GM04504 (cell line): ENCODE data around the gene FAM168A.
"Not testable (repeated sequence)": the region's sequence is repeated elsewhere in the genome, so short reads cannot be mapped to it uniquely, and the experiment has no call there.

ENCODE experiments used
- DNase-seq: peaks from one replicate; pipeline ENCODE4 v3.0.0-alpha.2; 2012; ENCODE audit warnings: low read depth

The FAM168A gene

GRCh38 chr11:73467505-73467904 is 130.4 kb downstream of the FAM168A start:
- no peak for DNase-seq

DNA sequence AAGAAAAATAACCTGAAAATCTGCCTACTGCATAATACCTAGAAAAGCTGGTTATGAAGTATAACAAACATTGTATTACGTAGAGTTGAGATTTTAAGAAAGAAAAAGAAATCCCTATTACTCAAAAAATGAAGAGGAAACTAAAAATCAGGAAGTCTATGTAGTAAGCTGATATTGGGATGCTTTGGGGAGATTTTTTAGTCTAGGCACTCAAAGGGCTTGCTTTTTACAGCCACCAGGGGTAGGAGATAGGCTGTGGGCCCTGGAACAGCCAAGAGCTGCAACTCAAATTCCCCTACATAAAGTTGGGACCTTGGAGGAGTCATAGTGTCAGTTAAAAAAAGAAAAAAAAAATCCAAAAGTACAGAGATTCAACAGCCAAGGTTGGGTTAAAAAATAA is 131.3 kb downstream of the FAM168A start:
- DNase-seq: no peak

DNA sequence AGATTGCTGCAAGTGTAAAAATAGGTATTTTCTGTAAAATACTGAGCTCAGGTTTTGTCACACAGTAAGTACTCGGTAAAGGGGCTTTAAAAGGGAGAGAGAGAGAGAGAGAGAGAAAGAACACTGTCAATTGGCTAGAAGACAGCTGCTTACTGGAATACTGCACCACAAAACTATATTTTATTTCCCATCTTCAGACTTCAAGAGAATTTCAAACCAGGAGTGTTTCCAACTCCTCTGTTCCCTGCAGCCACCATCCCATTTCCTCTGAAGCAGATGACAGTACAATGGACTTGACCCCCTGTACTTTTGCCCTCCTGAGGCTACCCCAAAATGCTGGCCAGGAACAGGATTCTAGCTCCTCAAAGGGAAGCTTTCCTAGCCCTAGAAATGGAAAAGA is 132.0 kb downstream of the FAM168A start:
- no peak for DNase-seq

GRCh38 chr11:73465023-73465675 is 132.8 kb downstream of the FAM168A start:
- no peak for DNase-seq

- no peak for DNase-seq
These were observed 133.6 kb downstream of the FAM168A start for GRCh38 chr11:73464347-73464746.

GRCh38 chr11:73463359-73463758 is 134.6 kb downstream of the FAM168A start:
- DNase-seq: no peak

DNA sequence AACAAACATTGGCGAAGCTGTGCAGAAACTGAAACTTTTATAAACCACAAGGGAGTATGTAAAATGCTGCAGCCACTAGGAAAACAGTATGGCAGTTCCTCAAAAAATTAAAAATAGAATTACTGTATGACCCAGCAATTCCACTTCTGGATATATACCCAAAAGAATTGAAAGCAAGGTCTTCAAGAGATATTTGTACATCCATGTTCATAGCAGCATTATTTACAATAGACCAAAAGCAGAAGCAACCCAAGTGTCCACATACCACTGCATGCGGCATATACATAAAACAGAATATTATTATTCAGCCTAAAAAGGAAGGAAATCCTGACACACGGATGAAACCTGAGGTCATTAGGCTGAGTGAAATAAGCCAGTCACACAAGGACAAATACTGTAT is 135.9 kb downstream of the FAM168A start:
- DNase-seq: no peak

DNA sequence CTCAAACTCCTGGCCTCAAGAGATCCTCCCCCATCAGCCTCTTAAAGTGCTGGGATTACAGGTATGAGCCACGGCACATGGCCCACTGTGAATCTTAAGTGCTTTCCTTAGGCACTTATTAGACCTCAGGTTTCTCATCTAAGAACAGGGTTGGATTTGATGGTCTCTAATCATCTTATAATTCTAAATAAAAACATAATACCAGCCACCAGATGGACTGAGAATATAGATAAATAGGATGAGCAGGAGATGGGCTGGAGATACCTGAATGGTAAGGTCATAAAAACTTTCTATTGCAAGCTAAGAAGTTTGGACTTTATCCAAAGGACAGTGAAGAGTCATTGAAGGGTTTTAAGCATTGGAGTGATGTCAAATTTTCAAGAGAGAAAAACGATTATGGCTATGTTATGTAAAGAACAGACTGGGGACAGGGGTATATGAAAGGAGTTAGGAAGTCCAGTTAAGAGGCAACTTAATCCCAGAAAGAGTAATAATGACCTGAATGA is 136.5 kb downstream of the FAM168A start:
- no peak for DNase-seq

DNA sequence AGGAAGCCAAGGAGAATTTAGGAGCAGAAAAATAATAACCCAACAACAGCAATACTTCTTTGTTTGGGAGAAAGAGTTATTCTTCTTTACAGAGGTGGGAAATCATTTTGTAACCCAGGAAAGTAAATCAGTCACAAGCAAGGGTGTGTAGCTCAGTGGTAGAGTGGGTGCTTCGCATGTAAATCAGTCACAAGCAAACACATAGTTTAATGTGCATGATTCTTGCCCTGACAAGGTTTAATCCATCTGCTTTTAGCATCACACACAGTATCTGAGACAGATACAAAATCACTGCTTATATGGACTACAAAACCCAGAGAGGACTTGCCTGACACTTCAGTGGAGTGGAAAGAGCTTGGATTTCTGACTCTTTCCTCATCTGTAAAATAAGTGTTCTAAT is 139.7 kb downstream of the FAM168A start:
- no peak for DNase-seq

GRCh38 chr11:73454987-73455386 is 142.9 kb downstream of the FAM168A start:
- DNase-seq: no peak

- DNase-seq: no peak
These were observed 144.3 kb downstream of the FAM168A start for GRCh38 chr11:73453562-73453961.

GRCh38 chr11:73452726-73453125 is 145.2 kb downstream of the FAM168A start:
- DNase-seq: no peak

DNA sequence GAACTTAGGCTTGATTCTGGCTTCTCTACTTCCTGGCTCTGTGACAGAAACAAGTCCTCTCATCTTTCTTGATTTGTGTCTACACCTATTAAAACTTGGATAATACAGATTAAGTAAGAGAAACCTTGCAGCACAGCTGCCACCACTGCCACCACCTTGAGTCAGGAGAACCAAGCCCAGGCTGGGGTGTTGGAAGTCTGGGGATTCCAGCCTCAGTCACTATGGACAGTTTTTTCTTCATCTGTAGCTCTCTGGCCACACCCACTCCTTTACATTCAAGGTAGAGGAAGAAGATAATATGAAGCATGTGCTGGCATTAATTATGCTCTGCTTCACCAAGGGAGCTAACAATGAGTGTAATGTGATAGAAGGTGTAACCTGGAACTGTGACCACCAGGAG is 146.0 kb downstream of the FAM168A start:
- no peak for DNase-seq

GRCh38 chr11:73446766-73447165 is 151.1 kb downstream of the FAM168A start:
- DNase-seq: no peak

DNA sequence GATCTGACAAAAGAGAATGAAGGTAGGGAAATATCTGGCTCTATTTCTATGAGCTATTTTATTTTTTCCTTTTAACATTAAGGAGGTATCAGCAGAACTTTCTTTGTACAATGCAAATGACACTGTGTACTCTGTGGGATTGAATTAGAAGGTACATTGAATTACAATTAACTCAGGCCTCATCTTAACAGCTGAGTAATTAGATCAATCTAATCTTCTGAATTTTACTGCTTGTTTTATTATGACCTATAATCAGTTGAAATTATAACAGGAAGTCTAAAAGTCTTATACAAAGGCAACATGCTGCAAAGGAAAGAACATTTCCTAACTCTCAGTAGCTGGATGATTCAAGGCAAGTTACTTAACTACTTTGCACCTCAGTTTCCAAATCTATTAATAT is 151.9 kb downstream of the FAM168A start:
- DNase-seq: no peak

GRCh38 chr11:73439002-73439843 is 158.7 kb downstream of the FAM168A start:
- DNase-seq: no peak

- DNase-seq: not testable (repeated sequence)
These were observed 161.1 kb downstream of the FAM168A start for GRCh38 chr11:73436859-73437258.

DNA sequence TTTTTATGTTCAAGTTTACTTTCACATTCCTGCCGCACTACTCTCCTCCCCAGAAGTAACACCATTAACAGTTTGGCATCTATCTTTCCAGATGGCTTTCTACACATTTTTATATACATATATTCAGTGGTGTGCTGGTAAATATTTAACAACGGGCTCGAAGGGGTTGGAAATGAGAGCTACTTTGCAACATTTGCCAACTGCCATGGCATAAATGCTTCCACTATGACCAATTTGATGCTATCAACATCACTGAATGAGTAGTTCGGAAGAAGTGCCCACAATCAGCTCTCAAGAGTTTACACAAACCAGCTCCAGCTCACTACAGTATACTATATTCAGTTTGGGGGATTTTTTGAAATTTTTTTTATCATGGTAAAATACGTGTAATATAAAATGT is 166.5 kb downstream of the FAM168A start:
- no peak for DNase-seq

- no peak for DNase-seq
These were observed 167.6 kb downstream of the FAM168A start for GRCh38 chr11:73430326-73430725.

GRCh38 chr11:73429121-73429750 is 168.7 kb downstream of the FAM168A start:
- DNase-seq: no peak

GRCh38 chr11:73428699-73429098 is 169.2 kb downstream of the FAM168A start:
- no peak for DNase-seq

GRCh38 chr11:73428227-73428626 is 169.7 kb downstream of the FAM168A start:
- DNase-seq: no peak
